SW480 (cell line): Measurements from ENCODE around the gene TPCN1.

ENCODE experiments used
- DNase-seq: peaks from one replicate; pipeline ENCODE4 v3.0.0-alpha.2; 2016; ENCODE audit warnings: low spot score

The TPCN1 gene

GRCh38 chr12:113334786-113335539, 113.7 kb downstream of the TPCN1 start, which contains the start of gene SLC8B1:
SLC8B1 (minus strand) TSS chr12:113335109; CDS start chr12:113332878, 2,231 bp downstream.
- DNase-seq: peak; percentile 67

DNA sequence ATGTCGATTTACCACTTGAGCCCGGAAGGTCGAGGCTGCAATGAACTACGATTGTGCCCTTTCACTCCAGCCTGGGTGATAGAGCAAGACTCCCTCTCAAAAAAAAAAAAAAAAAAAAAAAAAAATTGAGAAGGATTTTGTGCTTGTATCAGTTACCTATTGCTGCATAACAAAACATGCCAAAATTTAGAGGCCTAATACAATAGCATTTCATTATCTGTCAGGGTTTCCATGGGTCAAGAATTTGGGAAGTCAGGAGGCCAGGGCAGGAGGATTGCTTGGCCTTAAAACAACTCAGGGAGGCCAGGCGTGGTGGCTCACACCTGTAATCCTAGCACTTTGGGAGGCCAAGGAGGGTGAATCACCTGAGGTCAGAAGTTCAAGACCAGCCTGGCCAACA, 118.3 kb downstream of the TPCN1 start:
- DNase-seq: no peak

DNA sequence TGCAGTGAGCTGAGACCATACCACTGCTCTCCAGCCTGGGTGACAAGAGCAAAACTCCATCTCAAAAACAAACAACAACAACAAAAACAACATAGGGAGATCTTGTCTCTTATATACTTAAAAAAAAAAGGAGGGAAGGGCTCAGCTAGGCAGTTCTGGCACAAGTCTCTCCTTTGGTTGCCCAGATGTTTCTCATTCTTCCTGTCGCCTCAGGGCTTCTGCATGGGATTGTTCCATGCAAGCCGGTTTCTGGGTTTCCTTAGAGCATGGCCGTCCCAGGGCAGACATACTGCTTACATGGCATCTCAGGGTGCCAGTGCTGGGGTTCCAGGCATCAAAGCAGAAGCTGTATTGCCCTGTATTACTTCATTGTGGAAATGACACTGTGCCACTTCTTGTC, 118.8 kb downstream of the TPCN1 start:
- no peak for DNase-seq

DNA sequence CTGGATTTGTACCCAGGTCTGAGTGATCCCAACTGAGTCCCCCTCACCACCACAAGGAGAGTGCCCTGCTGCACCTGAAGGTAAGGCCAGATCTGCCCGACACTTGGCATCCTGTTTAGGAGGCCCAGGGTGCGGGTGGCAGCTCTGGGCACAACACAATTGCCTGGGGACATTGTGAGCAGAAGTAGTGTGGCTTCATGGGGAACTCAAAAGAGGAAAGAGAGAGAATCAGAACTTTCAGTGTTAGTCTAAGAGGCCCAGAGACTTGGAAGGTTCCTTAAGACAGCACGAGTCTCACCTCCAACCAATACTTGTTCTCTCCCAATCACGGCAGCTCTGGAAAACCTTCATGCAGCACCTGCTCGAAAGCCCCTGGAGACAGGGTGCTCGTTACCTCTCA, 120.3 kb downstream of the TPCN1 start:
- no peak for DNase-seq

DNA sequence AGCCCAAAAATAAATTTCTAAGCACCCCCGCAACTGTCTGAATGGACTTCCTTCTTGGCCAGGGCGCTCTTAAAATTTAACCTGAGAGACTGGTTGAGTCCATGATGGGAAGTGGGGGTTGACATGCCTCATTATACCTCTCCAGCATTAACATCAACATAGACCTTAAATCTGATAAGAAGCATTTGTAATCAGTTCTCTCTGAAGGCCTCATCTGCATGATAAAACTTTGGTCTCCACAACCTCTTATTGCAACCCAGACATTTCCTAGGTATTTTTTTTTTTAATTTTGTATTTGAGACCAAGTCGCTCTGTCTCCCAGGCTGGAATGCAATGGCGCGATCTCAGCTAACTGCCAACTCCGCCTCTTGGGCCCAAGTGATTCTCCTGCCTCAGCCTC, 124.1 kb downstream of the TPCN1 start:
- no peak for DNase-seq

GRCh38 chr12:113346353-113346752, 125.1 kb downstream of the TPCN1 start:
- no peak for DNase-seq

GRCh38 chr12:113347107-113347506, 125.8 kb downstream of the TPCN1 start:
- no peak for DNase-seq

GRCh38 chr12:113347892-113348291, 126.6 kb downstream of the TPCN1 start:
- DNase-seq: no peak
